Measurements from ENCODE around the gene HRAS. TPM values are rescaled to one million over a fixed set of nuclear protein-coding genes. Genes with fewer than 3 reads are reported as not detected.

The HRAS gene
- total RNA-seq, 1 donor from 2014 or later, result 77.7 TPM

DNA sequence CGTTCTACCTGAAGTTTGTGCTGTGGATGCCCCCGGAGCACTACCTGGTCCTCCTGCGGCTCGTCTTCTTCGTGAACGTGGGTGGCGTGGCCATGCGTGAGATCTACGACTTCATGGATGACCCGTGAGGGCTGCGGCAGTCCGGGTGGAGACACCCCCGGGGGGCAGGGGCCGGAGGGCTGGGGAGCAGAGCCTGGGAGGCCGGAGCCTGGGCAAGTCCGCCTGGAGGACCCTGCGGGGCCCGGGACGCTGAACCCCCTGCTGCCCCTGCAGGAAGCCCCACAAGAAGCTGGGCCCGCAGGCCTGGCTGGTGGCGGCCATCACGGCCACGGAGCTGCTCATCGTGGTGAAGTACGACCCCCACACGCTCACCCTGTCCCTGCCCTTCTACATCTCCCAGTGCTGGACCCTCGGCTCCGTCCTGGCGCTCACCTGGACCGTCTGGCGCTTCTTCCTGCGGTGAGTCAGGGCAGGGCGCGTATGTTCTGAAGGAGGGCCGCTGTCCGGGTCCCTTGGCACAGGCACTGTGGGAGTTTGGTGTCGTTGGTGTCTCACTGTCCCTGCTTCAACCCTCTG, 45.7 kb downstream of the HRAS start:
- Mint-ChIP-seq H3K4me3 (ENCODE audit: unreplicated experiment) (no peak overlapping the region), H3K27ac (ENCODE audit: unreplicated experiment) (no peak overlapping the region), H3K36me3 (ENCODE audit: low read depth) (peaks cover 4% of the 10 kb centered on the region), H3K4me1 (ENCODE audit: low read depth) (no peaks in the 10 kb centered on the region), H3K9me3 (ENCODE audit: low read depth) (no peaks in the 10 kb centered on the region), H3K27me3 (ENCODE audit: low read depth) (no peaks in the 10 kb centered on the region)
- TF ChIP-seq, protein P1, sequence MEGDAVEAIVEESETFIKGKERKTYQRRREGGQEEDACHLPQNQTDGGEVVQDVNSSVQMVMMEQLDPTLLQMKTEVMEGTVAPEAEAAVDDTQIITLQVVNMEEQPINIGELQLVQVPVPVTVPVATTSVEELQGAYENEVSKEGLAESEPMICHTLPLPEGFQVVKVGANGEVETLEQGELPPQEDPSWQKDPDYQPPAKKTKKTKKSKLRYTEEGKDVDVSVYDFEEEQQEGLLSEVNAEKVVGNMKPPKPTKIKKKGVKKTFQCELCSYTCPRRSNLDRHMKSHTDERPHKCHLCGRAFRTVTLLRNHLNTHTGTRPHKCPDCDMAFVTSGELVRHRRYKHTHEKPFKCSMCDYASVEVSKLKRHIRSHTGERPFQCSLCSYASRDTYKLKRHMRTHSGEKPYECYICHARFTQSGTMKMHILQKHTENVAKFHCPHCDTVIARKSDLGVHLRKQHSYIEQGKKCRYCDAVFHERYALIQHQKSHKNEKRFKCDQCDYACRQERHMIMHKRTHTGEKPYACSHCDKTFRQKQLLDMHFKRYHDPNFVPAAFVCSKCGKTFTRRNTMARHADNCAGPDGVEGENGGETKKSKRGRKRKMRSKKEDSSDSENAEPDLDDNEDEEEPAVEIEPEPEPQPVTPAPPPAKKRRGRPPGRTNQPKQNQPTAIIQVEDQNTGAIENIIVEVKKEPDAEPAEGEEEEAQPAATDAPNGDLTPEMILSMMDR (IDR thresholded peaks at IDR 0.05), result no peak
- no peak for DNase-seq (ENCODE audit: low spot score)

DNA sequence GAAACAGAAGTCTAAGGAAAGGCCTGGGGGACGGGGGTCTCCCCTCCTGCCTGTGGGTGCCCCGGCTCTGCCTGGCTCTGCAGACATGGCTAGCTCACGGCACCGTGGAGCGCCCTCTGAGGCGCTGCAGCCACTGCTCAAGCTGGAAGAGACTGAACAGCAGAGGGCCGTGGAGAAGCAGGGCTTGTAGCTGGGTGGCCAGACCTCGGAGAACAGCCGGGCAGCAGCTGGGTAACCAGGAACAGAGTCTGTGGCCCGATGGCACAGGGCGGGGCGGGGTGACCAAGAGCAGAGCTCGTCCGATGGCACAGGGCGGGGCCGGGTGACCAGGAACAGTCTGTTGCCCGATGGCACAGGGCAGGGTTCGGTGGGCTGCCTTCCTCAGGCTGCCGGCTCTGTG, 46.4 kb downstream of the HRAS start:
- Mint-ChIP-seq H3K4me1 (ENCODE audit: low read depth) (no peaks in the 10 kb centered on the region), H3K27me3 (ENCODE audit: low read depth) (no peaks in the 10 kb centered on the region), H3K27ac (ENCODE audit: unreplicated experiment) (no peak overlapping the region), H3K36me3 (ENCODE audit: low read depth) (peaks cover 1% of the 10 kb centered on the region), H3K4me3 (ENCODE audit: unreplicated experiment) (no peak overlapping the region), H3K9me3 (ENCODE audit: low read depth) (no peaks in the 10 kb centered on the region)
- TF ChIP-seq, protein P1 (IDR thresholded peaks at IDR 0.05), result no peak
- DNase-seq (ENCODE audit: low spot score), result no peak

DNA sequence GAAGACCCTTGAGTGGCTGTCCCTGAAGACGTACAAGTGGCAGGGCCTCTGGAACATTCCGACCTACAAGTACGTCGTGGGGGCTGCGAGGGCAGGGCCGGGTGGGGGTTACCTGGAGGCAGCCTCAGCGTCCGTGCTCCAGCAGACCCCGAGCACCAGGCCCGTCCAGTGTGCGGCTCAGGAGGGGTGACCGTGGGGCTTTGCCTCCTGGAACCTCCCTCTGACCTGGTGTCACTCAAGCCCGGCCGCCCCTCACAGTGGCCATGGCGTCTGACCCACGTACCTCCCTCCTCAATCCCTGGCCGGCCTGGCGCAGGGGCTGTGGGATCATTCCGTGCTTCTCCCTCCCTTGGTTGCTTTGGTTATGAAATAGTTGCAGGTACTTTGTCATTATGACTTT, 46.8 kb downstream of the HRAS start:
- H3K27ac Mint-ChIP-seq (ENCODE audit: unreplicated experiment), result no peak overlapping the region
- no peaks in the 10 kb centered on the region for H3K4me1 Mint-ChIP-seq (ENCODE audit: low read depth)
- no peak for DNase-seq (ENCODE audit: low spot score)
- H3K27me3 Mint-ChIP-seq (ENCODE audit: low read depth), result no peaks in the 10 kb centered on the region
- TF ChIP-seq, protein P1 (IDR thresholded peaks at IDR 0.05), result no peak
- H3K36me3 Mint-ChIP-seq (ENCODE audit: low read depth), result peaks cover 1% of the 10 kb centered on the region
- H3K9me3 Mint-ChIP-seq (ENCODE audit: low read depth), result no peaks in the 10 kb centered on the region
- no peak overlapping the region for H3K4me3 Mint-ChIP-seq (ENCODE audit: unreplicated experiment)

DNA sequence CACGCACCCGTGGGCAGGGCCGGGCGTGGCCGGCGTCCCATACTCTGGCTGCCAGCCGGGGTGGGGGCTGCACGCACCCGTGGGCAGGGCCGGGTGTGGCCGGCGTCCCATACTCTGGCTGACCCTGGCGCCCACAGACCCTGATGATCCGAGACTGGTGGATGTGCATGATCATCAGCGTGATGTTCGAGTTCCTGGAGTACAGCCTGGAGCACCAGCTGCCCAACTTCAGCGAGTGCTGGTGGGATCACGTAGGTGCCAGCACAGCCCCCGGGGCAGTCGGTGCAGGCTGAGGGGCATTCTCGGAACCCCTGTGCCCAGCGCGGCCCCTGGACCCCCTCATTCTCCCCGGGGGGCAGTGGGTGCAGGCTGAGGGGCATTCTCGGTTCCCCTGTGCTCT, 47.3 kb downstream of the HRAS start:
- H3K4me1 Mint-ChIP-seq (ENCODE audit: low read depth), result no peaks in the 10 kb centered on the region
- TF ChIP-seq, protein P1 (IDR thresholded peaks at IDR 0.05), result no peak
- no peak overlapping the region for H3K4me3 Mint-ChIP-seq (ENCODE audit: unreplicated experiment)
- no peak overlapping the region for H3K27ac Mint-ChIP-seq (ENCODE audit: unreplicated experiment)
- no peaks in the 10 kb centered on the region for H3K27me3 Mint-ChIP-seq (ENCODE audit: low read depth)
- peaks cover 3% of the 10 kb centered on the region for H3K9me3 Mint-ChIP-seq (ENCODE audit: low read depth)
- no peak for DNase-seq (ENCODE audit: low spot score)
- H3K36me3 Mint-ChIP-seq (ENCODE audit: low read depth), result peaks cover 3% of the 10 kb centered on the region

DNA sequence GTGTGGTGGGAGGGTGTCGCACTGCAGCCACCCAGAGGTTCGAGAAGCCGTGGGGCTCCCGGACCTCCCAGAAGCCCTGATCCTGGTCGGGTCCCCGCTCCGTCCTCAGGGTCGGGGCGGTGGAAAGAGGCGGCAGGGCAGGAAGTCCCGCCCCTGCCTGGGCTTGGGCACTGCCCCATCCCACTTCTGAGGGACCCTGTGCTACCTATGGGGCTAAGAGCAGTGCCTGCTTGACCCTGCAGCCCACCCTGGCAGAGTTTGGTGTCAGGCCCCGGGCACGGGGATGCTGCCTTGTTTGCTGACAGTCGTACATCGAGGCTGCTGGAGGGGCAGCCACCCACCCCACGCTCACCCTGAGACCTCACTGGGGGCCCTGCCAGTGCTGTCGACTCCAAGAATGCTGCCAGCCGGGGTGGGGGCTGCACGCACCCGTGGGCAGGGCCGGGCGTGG, 47.8 kb downstream of the HRAS start:
- no peak for DNase-seq (ENCODE audit: low spot score)
- no peaks in the 10 kb centered on the region for H3K4me1 Mint-ChIP-seq (ENCODE audit: low read depth)
- TF ChIP-seq, protein P1 (IDR thresholded peaks at IDR 0.05), result no peak
- no peak overlapping the region for H3K27ac Mint-ChIP-seq (ENCODE audit: unreplicated experiment)
- H3K4me3 Mint-ChIP-seq (ENCODE audit: unreplicated experiment), result no peak overlapping the region
- peaks cover 3% of the 10 kb centered on the region for H3K9me3 Mint-ChIP-seq (ENCODE audit: low read depth)
- no peaks in the 10 kb centered on the region for H3K27me3 Mint-ChIP-seq (ENCODE audit: low read depth)
- peaks cover 3% of the 10 kb centered on the region for H3K36me3 Mint-ChIP-seq (ENCODE audit: low read depth)
